OCI-LY3 (cell line): ENCODE data around the gene NLE1.

Source experiments
- H2AFZ ChIP-seq: fragments of 200-600, 300-600 bp; shearing (Covaris generic); 2 replicates; pipeline ENCODE4 v1.6.0; 2014; ENCODE audit warnings: antibody characterized with exemption, low read depth, low read length
- H3K27ac ChIP-seq: fragments of 200-600, 300-600 bp; sonication (generic); 2 replicates; pipeline ENCODE4 v1.5.1; 2014; ENCODE audit warnings: mild to moderate bottlenecking, low read length, moderate library complexity, mixed read lengths
- H3K27me3 ChIP-seq: fragments of 200-600, 300-600 bp; sonication (generic); 2 replicates; pipeline ENCODE4 v1.6.1; 2014; ENCODE audit warnings: low read depth, low read length, mixed read lengths
- H3K36me3 ChIP-seq: fragments of 200-600, 300-600 bp; sonication (generic); replicated peaks from 2 replicates; pipeline ENCODE3; 2014; ENCODE audit warnings: low read depth, low read length, mixed read lengths
- H3K4me1 ChIP-seq: fragments of 300-600, 200-600 bp; sonication (generic); 2 replicates; pipeline ENCODE4 v1.6.1; 2014; ENCODE audit warnings: low read length, mixed read lengths
- H3K4me2 ChIP-seq: fragments of 200-600, 300-600 bp; sonication (generic); 2 replicates; pipeline ENCODE4 v1.6.1; 2014; ENCODE audit warnings: low read length, mixed read lengths
- H3K4me3 ChIP-seq: fragments of 300-600, 200-600 bp; sonication (generic); 2 replicates; pipeline ENCODE4 v1.5.1; 2014; ENCODE audit warnings: antibody characterized with exemption, mild to moderate bottlenecking, low read length, moderate library complexity
- H3K79me2 ChIP-seq: fragments of 300-600, 200-600 bp; shearing (Covaris generic); 2 replicates; pipeline ENCODE4 v1.6.1; 2014; ENCODE audit warnings: mild to moderate bottlenecking, low read length, mixed read lengths
- H3K9ac ChIP-seq: fragments of 300-600, 200-600 bp; shearing (Covaris generic); 2 replicates; pipeline ENCODE4 v1.6.0; 2014; ENCODE audit warnings: mild to moderate bottlenecking, low read length, moderate library complexity
- H3K9me3 ChIP-seq: fragments of 200-600, 300-600 bp; shearing (Covaris generic); 2 replicates; pipeline ENCODE4 v1.6.1; 2014; ENCODE audit warnings: low read length, mixed read lengths; ENCODE audit not compliant: insufficient read depth
- H4K20me1 ChIP-seq: fragments of 200-600, 300-600 bp; sonication (generic); 2 replicates; pipeline ENCODE4 v1.6.1; 2016; ENCODE audit warnings: low read length, mixed read lengths; ENCODE audit not compliant: insufficient read depth
- EZH2phosphoT487 ChIP-seq: fragments of 200-600 bp; shearing (Covaris generic); IDR thresholded peaks from 2 replicates; pipeline ENCODE4 v1.6.1; 2018; ENCODE audit warnings: antibody characterized with exemption, mixed run types, low read depth
- TF ChIP-seq, protein P1 (sequence below): fragments of 200-600, 300-600 bp; sonication (generic); IDR thresholded peaks from 2 replicates; pipeline ENCODE4 v1.5.1; 2014; ENCODE audit warnings: antibody characterized with exemption, low read length, low read depth

The NLE1 gene

DNA sequence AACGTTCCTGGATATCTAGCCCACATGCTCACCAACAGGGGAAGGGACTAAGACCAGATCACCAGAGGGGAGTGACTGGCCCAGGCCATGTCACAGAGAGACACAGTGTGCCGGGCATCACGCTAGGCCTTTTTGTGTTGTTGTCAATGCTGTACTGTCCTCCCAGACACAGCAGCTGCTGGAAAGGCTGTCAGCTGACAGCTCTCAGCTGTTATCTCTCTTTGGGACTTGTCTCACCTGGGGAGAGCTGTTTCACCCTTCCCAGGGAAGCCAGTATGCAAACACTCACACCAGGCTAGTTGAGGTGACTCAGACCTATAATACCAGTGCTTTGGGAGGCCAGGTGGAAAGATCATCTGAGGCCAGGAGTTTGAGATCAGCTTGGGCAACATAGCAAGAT lies 24.9 kb upstream of the NLE1 start:
- Histone ChIP-seq H3K9ac (no peak overlapping the region), H3K4me3 (no peak overlapping the region)

DNA sequence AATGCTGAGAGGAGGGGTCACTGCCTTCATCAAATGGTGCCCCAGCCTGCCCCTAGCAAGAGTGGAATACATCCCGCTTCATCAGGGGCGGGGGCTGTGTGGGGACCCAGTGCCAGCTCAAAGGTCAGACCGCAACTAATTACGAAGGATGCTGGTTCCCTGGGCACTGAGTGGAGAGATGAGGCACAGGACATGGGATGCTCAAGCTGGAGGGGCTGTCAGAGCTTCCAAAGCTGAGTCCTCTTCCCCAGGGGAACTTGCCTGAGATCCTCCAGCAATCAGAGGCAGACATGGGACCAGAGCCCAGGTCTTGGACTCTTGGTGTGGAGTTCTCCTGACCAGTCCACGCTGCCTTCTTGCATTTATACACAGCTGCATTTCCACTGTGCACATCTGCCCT lies 24.4 kb upstream of the NLE1 start:
- Histone ChIP-seq H3K4me2 (no peak overlapping the region), H4K20me1 (no peaks in the 10 kb centered on the region), H2AFZ (no peak overlapping the region), H3K27me3 (peaks cover 6% of the 10 kb centered on the region), H3K9me3 (no peaks in the 10 kb centered on the region), H3K9ac (no peak overlapping the region), H3K79me2 (no peaks in the 10 kb centered on the region), H3K4me3 (no peak overlapping the region), H3K4me1 (no peaks in the 10 kb centered on the region), H3K36me3 (no peaks in the 10 kb centered on the region), H3K27ac (no peak overlapping the region)
- no peak for TF ChIP-seq EZH2phosphoT487
- TF ChIP-seq, protein P1, sequence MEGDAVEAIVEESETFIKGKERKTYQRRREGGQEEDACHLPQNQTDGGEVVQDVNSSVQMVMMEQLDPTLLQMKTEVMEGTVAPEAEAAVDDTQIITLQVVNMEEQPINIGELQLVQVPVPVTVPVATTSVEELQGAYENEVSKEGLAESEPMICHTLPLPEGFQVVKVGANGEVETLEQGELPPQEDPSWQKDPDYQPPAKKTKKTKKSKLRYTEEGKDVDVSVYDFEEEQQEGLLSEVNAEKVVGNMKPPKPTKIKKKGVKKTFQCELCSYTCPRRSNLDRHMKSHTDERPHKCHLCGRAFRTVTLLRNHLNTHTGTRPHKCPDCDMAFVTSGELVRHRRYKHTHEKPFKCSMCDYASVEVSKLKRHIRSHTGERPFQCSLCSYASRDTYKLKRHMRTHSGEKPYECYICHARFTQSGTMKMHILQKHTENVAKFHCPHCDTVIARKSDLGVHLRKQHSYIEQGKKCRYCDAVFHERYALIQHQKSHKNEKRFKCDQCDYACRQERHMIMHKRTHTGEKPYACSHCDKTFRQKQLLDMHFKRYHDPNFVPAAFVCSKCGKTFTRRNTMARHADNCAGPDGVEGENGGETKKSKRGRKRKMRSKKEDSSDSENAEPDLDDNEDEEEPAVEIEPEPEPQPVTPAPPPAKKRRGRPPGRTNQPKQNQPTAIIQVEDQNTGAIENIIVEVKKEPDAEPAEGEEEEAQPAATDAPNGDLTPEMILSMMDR = no peak

More for the DNA sequence above, 24.9 kb upstream of the NLE1 start:
- no peak overlapping the region for H2AFZ ChIP-seq
- no peaks in the 10 kb centered on the region for H4K20me1 ChIP-seq
- H3K27ac ChIP-seq = no peak overlapping the region
- no peaks in the 10 kb centered on the region for H3K79me2 ChIP-seq
- no peaks in the 10 kb centered on the region for H3K36me3 ChIP-seq
- H3K4me2 ChIP-seq = no peak overlapping the region
- no peaks in the 10 kb centered on the region for H3K9me3 ChIP-seq
- TF ChIP-seq, protein P1 = no peak
- TF ChIP-seq EZH2phosphoT487 = no peak
- H3K4me1 ChIP-seq = no peaks in the 10 kb centered on the region
- peaks cover 1% of the 10 kb centered on the region; the same call in 1 of the 2 replicates for H3K27me3 ChIP-seq

DNA sequence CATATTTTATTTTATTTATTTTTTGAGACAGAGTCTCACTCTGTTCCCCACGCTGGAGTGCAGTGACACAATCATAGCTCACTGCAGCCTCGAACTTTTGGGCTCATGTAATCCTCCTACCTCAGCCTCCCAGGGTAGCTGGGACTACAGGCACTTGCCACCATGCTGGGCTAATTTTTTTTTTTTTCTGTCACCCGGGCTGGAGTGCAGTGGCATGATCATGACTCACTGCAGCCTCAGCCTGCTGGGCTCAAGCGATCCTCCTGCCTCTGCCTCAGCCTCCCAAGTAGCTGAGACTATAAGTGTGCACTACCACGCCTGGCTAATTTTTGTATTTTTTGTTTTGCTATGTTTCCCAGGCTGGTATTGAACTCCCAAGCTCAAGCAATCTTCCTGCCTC lies 22.6 kb upstream of the NLE1 start:
- Histone ChIP-seq H3K27ac (no peak overlapping the region), H3K4me3 (no peak overlapping the region), H3K4me2 (no peak overlapping the region), H3K79me2 (no peaks in the 10 kb centered on the region), H4K20me1 (no peaks in the 10 kb centered on the region), H3K36me3 (no peaks in the 10 kb centered on the region), H3K4me1 (no peaks in the 10 kb centered on the region), H3K27me3 (peaks cover 16% of the 10 kb centered on the region), H3K9ac (no peak overlapping the region), H2AFZ (no peak overlapping the region), H3K9me3 (no peaks in the 10 kb centered on the region)
- TF ChIP-seq, protein P1 = no peak
- TF ChIP-seq EZH2phosphoT487 = no peak

DNA sequence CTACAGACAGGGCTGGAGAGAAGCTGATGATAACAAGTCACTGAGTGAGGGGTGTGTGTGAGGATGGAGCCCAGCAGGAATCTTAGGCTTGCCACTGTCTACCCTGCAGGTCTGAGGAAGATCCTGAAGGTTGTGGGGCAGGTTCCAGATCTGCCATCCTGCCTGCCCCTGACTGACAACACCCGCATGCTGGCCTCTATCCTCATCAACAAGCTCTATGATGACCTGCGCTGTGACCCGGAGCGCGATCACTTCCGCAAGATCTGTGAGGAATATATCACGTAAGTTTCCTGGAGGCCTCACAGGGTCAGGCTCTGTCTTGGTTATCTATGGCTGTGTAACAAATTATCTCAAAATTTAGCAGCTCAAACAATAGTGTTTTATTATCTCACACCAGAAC lies 21.8 kb upstream of the NLE1 start:
- H3K4me2 ChIP-seq = no peak overlapping the region
- no peak overlapping the region for H3K9ac ChIP-seq
- no peak for TF ChIP-seq EZH2phosphoT487
- TF ChIP-seq, protein P1 = no peak
- no peaks in the 10 kb centered on the region for H3K36me3 ChIP-seq
- no peaks in the 10 kb centered on the region for H3K9me3 ChIP-seq
- H3K4me1 ChIP-seq = no peaks in the 10 kb centered on the region
- no peak overlapping the region for H2AFZ ChIP-seq
- no peak overlapping the region for H3K27ac ChIP-seq
- no peaks in the 10 kb centered on the region for H3K79me2 ChIP-seq
- H3K4me3 ChIP-seq = no peak overlapping the region
- H4K20me1 ChIP-seq = no peaks in the 10 kb centered on the region
- peaks cover 16% of the 10 kb centered on the region for H3K27me3 ChIP-seq
